GM18951 (cell line): ENCODE data around the gene CEMIP2.

Experiments used
- POLR2A ChIP-seq: IDR thresholded peaks from 4 replicates; pipeline ENCODE4 v1.6.1; 2011; ENCODE audit warnings: mild to moderate bottlenecking; ENCODE audit not compliant: insufficient read length, insufficient read depth; ENCODE audit errors: extremely low read depth
- in situ Hi-C: fragments of 300-500 bp; cut with MboI; formaldehyde crosslinking; loops from one replicate; pipeline ENCODE4 v1.12.0; 2022; ENCODE audit warnings: low sequenced_read_pairs, mixed read lengths, inconsistent platforms; ENCODE audit not compliant: unreplicated experiment

CEMIP2 gene

GRCh38 chr9:71740199-71740598, 28.1 kb downstream of the CEMIP2 start:
- in situ Hi-C loops, result no loop called here
- no peak for TF ChIP-seq POLR2A

- in situ Hi-C loops, result no loop called here
- TF ChIP-seq POLR2A, result no peak
Observed at GRCh38 chr9:71737455-71737854, 30.9 kb downstream of the CEMIP2 start.

- in situ Hi-C loops, result no loop called here
- TF ChIP-seq POLR2A, result no peak
Observed at GRCh38 chr9:71736236-71736635, 32.1 kb downstream of the CEMIP2 start.

GRCh38 chr9:71734950-71735349, 33.4 kb downstream of the CEMIP2 start:
- in situ Hi-C loops, result no loop called here
- TF ChIP-seq POLR2A, result no peak

GRCh38 chr9:71733176-71733575, 35.1 kb downstream of the CEMIP2 start:
- in situ Hi-C loops, result no loop called here
- no peak for TF ChIP-seq POLR2A

GRCh38 chr9:71729816-71730526, 38.3 kb downstream of the CEMIP2 start:
- in situ Hi-C loops, result no loop called here
- no peak for TF ChIP-seq POLR2A

- in situ Hi-C loops, result no loop called here
Observed at GRCh38 chr9:71726723-71727122, 41.6 kb downstream of the CEMIP2 start.

GRCh38 chr9:71725590-71726338, 42.5 kb downstream of the CEMIP2 start:
- in situ Hi-C loops, result no loop called here
- no peak for TF ChIP-seq POLR2A

More at GRCh38 chr9:71726723-71727122, 41.6 kb downstream of the CEMIP2 start:
- no peak for TF ChIP-seq POLR2A

GRCh38 chr9:71721855-71722254, 46.5 kb downstream of the CEMIP2 start:
- in situ Hi-C loops, result no loop called here

GRCh38 chr9:71719562-71719961, 48.8 kb downstream of the CEMIP2 start:
- TF ChIP-seq POLR2A, result no peak
- in situ Hi-C loops, result no loop called here

More at GRCh38 chr9:71721855-71722254, 46.5 kb downstream of the CEMIP2 start:
- TF ChIP-seq POLR2A, result no peak

GRCh38 chr9:71719088-71719487, 49.2 kb downstream of the CEMIP2 start:
- TF ChIP-seq POLR2A, result no peak
- in situ Hi-C loops, result no loop called here

GRCh38 chr9:71716138-71716909, 52.0 kb downstream of the CEMIP2 start:
- in situ Hi-C loops, result no loop called here
- no peak for TF ChIP-seq POLR2A

- in situ Hi-C loops, result no loop called here
- TF ChIP-seq POLR2A, result no peak
Observed at GRCh38 chr9:71710856-71711255, 57.5 kb downstream of the CEMIP2 start.
